GM12892 (cell line): ENCODE results near the gene ARPP21.

Source experiments
- POLR2A ChIP-seq: IDR thresholded peaks from 2 replicates; pipeline ENCODE4 v1.6.1; 2011; ENCODE audit warnings: low read depth, low read length, control low read depth
- TAF1 ChIP-seq: IDR thresholded peaks from 2 replicates; pipeline ENCODE4 v1.6.1; 2011; ENCODE audit warnings: low read depth, mild to moderate bottlenecking, control low read depth, low read length, borderline replicate concordance

GRCh38 chr3:35793667-35794066, 154.3 kb downstream of the ARPP21 start:
- TF ChIP-seq TAF1 = no peak
- no peak for TF ChIP-seq POLR2A
